HepG2 (cell line): Measurements from ENCODE around the gene LIMD2. TPM values are rescaled to one million over a fixed set of nuclear protein-coding genes. Genes with fewer than 3 reads are reported as not detected.

Experiments used
- ARNT2 ChIP-seq: sonication (generic); formaldehyde crosslinking; IDR thresholded peaks from 2 replicates; pipeline ENCODE4 v1.8.0; 2022; ENCODE audit warnings: mild to moderate bottlenecking, low read depth, missing genetic modification reagents, moderate library complexity
- ELF3 ChIP-seq: IDR thresholded peaks from 2 replicates; pipeline ENCODE4 v1.6.1; 2016; ENCODE audit warnings: missing genetic modification reagents, missing compliant biosample characterization
- ETS1 ChIP-seq: sonication (generic); formaldehyde crosslinking; IDR thresholded peaks from 2 replicates; pipeline ENCODE4 v1.4.0; 2020; ENCODE audit warnings: missing genetic modification reagents
- JUNB ChIP-seq: sonication (generic); formaldehyde crosslinking; IDR thresholded peaks from 2 replicates; pipeline ENCODE4 v1.8.0; 2022; ENCODE audit warnings: missing genetic modification reagents, mild to moderate bottlenecking, borderline replicate concordance
- NFE2 ChIP-seq: sonication (generic); formaldehyde crosslinking; IDR thresholded peaks from 2 replicates; pipeline ENCODE4 v1.4.0; 2020; ENCODE audit warnings: missing genetic modification reagents
- RORA ChIP-seq: sonication (generic); formaldehyde crosslinking; IDR thresholded peaks from 2 replicates; pipeline ENCODE4 v1.5.0; 2020; ENCODE audit warnings: mild to moderate bottlenecking, missing genetic modification reagents, moderate library complexity
- TFDP1 ChIP-seq: IDR thresholded peaks from 2 replicates; pipeline ENCODE4 v1.6.1; 2016; ENCODE audit warnings: missing compliant biosample characterization, missing genetic modification reagents, borderline replicate concordance
- TFDP2 ChIP-seq: sonication (generic); formaldehyde crosslinking; IDR thresholded peaks from 2 replicates; pipeline ENCODE4 v1.4.0; 2020; ENCODE audit warnings: missing genetic modification reagents
- ZBTB7A ChIP-seq: sonication (generic); formaldehyde crosslinking; IDR thresholded peaks from 2 replicates; pipeline ENCODE4 v1.8.0; 2022; ENCODE audit warnings: mild to moderate bottlenecking, missing genetic modification reagents
- ZFX ChIP-seq: sonication (generic); formaldehyde crosslinking; IDR thresholded peaks from 2 replicates; pipeline ENCODE4 v1.4.0; 2020; ENCODE audit warnings: mild to moderate bottlenecking, low read depth, missing genetic modification reagents, moderate library complexity
- ZFYVE20 ChIP-seq: sonication (generic); formaldehyde crosslinking; IDR thresholded peaks from 2 replicates; pipeline ENCODE4 v1.8.0; 2023; ENCODE audit warnings: low read depth, mild to moderate bottlenecking, moderate library complexity, missing genetic modification reagents, borderline replicate concordance
- ZKSCAN8 ChIP-seq: IDR thresholded peaks from 2 replicates; pipeline ENCODE4 v1.6.1; 2016; ENCODE audit warnings: borderline replicate concordance, missing genetic modification reagents, missing compliant biosample characterization
- ZNF549 ChIP-seq: sonication (generic); formaldehyde crosslinking; IDR thresholded peaks from 2 replicates; pipeline ENCODE4 v1.5.0; 2020; ENCODE audit warnings: missing genetic modification reagents
- ZNF749 ChIP-seq: sonication (generic); formaldehyde crosslinking; IDR thresholded peaks from 2 replicates; pipeline ENCODE4 v1.8.0; 2022; ENCODE audit warnings: mild to moderate bottlenecking, missing genetic modification reagents, moderate library complexity, borderline replicate concordance
- ZNF776 ChIP-seq: sonication (generic); formaldehyde crosslinking; IDR thresholded peaks from 2 replicates; pipeline ENCODE4 v1.4.0; 2020; ENCODE audit warnings: mild to moderate bottlenecking, missing genetic modification reagents
- ZSCAN21 ChIP-seq: sonication (generic); formaldehyde crosslinking; IDR thresholded peaks from 2 replicates; pipeline ENCODE4 v1.8.0; 2022; ENCODE audit warnings: mild to moderate bottlenecking, missing genetic modification reagents, moderate library complexity, borderline replicate concordance
- polyA plus RNA-seq, 8 experiments: library from polyadenylated mRNA; depleted of rRNA in 3 of 8; stranded (reverse) in 7 of 8; unstranded in 1 of 8; fragments of >200 nt; fragmentation: Illumina TruSeq in 4 of 8; extraction: Trizol in 4 of 8; gene quantifications; 2 replicates each; pipeline versions ENCODE4 v1.2.1 to v1.2.3, GENCODE V29; 2011 to 2016; ENCODE audit warnings: low read depth in 4 of 8, missing spikeins in 1 of 8, mixed read lengths in 1 of 8; ENCODE audit not compliant: insufficient read depth in 1 of 8
- total RNA-seq, 5 experiments: library from RNA; depleted of rRNA; stranded (reverse); fragments of >200 nt; fragmentation: Illumina TruSeq; extraction: Trizol; gene quantifications; 2 replicates each; pipeline ENCODE4 v1.2.3, GENCODE V29; 2016; ENCODE audit warnings: low read depth in 1 of 5
- TF ChIP-seq, protein P1 (sequence below): sonication (generic); formaldehyde crosslinking; IDR thresholded peaks from 2 replicates; pipeline ENCODE4 v1.5.1; 2020; ENCODE audit warnings: mild to moderate bottlenecking, missing genetic modification reagents, moderate library complexity
- TF ChIP-seq, protein P2 (sequence below): IDR thresholded peaks from 2 replicates; pipeline ENCODE4 v1.6.1; 2016; ENCODE audit warnings: low read depth, control low read depth
- TF ChIP-seq, protein P3 (sequence below): sonication (generic); formaldehyde crosslinking; IDR thresholded peaks from 2 replicates; pipeline ENCODE4 v1.4.0; 2020; ENCODE audit warnings: missing genetic modification reagents

LIMD2 gene
- total and polyA plus RNA-seq, 2 of the 13 experiments (the other 11 are each of a cell fraction or from before 2014, with no cell fraction given): 9.0 to 20.8 TPM

- TF ChIP-seq ZBTB7A: 0 out of 2 replicates have a peak, but pooled peaks have one; percentile 5
- TF ChIP-seq, protein P1, sequence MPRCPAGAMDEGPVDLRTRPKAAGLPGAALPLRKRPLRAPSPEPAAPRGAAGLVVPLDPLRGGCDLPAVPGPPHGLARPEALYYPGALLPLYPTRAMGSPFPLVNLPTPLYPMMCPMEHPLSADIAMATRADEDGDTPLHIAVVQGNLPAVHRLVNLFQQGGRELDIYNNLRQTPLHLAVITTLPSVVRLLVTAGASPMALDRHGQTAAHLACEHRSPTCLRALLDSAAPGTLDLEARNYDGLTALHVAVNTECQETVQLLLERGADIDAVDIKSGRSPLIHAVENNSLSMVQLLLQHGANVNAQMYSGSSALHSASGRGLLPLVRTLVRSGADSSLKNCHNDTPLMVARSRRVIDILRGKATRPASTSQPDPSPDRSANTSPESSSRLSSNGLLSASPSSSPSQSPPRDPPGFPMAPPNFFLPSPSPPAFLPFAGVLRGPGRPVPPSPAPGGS (CRISPR knock-in tag): peak; percentile 49; the same call in 1 of the 2 replicates
- 0 out of 2 replicates have a peak, but pooled peaks have one; percentile 8 for TF ChIP-seq ZNF776 (CRISPR knock-in tag)
- no peak for TF ChIP-seq NFE2
- TF ChIP-seq TFDP1 (CRISPR knock-in tag): peak; percentile 3; the same call in 1 of the 2 replicates
- peak; percentile 60 for TF ChIP-seq ZFX (CRISPR knock-in tag)
- TF ChIP-seq ZSCAN21 (CRISPR knock-in tag): 0 out of 2 replicates have a peak, but pooled peaks have one; percentile 45
- 0 out of 2 replicates have a peak, but pooled peaks have one; percentile 4 for TF ChIP-seq ELF3
- TF ChIP-seq ZNF749 (CRISPR knock-in tag): no peak
- TF ChIP-seq, protein P2, sequence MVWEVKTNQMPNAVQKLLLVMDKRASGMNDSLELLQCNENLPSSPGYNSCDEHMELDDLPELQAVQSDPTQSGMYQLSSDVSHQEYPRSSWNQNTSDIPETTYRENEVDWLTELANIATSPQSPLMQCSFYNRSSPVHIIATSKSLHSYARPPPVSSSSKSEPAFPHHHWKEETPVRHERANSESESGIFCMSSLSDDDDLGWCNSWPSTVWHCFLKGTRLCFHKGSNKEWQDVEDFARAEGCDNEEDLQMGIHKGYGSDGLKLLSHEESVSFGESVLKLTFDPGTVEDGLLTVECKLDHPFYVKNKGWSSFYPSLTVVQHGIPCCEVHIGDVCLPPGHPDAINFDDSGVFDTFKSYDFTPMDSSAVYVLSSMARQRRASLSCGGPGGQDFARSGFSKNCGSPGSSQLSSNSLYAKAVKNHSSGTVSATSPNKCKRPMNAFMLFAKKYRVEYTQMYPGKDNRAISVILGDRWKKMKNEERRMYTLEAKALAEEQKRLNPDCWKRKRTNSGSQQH (CRISPR knock-in tag): 0 out of 2 replicates have a peak, but pooled peaks have one; percentile 45
- 0 out of 2 replicates have a peak, but pooled peaks have one; percentile 37 for TF ChIP-seq ETS1 (CRISPR knock-in tag)
- TF ChIP-seq ZKSCAN8 (CRISPR knock-in tag): no peak
- TF ChIP-seq TFDP2: peak; percentile 14
- no peak for TF ChIP-seq JUNB (CRISPR knock-in tag)
- TF ChIP-seq ARNT2 (CRISPR knock-in tag): peak; percentile 84
- TF ChIP-seq RORA (CRISPR knock-in tag): no peak
- no peak for TF ChIP-seq ZNF549 (CRISPR knock-in tag)
- no peak for TF ChIP-seq ZFYVE20 (CRISPR knock-in tag)
- TF ChIP-seq, protein P3, sequence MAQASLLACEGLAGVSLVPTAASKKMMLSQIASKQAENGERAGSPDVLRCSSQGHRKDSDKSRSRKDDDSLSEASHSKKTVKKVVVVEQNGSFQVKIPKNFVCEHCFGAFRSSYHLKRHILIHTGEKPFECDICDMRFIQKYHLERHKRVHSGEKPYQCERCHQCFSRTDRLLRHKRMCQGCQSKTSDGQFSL (CRISPR knock-in tag): no peak
Observed at GRCh38 chr17:63699638-63700527, at the start of gene LIMD2 (continued).
